GM06990 (cell line): Measurements from ENCODE around the gene RASL10B.

Experiments
- DNase-seq: peaks from one replicate; pipeline ENCODE4 v3.0.0-alpha.2; 2011; ENCODE audit not compliant: insufficient read length; ENCODE audit errors: extremely low read depth
- H3K27me3 ChIP-seq: replicated peaks from 2 replicates; pipeline ENCODE4 v1.6.0; 2011; ENCODE audit warnings: low read length; ENCODE audit not compliant: control insufficient read depth, insufficient read depth
- H3K36me3 ChIP-seq: 2 replicates; pipeline ENCODE4 v1.5.1; 2011; ENCODE audit warnings: low read length; ENCODE audit not compliant: control insufficient read depth, insufficient read depth
- H3K4me3 ChIP-seq: replicated peaks from 2 replicates; pipeline ENCODE4 v1.5.1; 2011; ENCODE audit warnings: low read depth, mild to moderate bottlenecking, control low read depth, low read length
- TF ChIP-seq, protein P1 (sequence below): IDR thresholded peaks from 2 replicates; pipeline ENCODE4 v1.5.1; 2011; ENCODE audit warnings: low read length, control low read depth, mild to moderate bottlenecking, inconsistent platforms; ENCODE audit not compliant: insufficient read depth, poor library complexity, severe bottlenecking

The RASL10B gene

DNA sequence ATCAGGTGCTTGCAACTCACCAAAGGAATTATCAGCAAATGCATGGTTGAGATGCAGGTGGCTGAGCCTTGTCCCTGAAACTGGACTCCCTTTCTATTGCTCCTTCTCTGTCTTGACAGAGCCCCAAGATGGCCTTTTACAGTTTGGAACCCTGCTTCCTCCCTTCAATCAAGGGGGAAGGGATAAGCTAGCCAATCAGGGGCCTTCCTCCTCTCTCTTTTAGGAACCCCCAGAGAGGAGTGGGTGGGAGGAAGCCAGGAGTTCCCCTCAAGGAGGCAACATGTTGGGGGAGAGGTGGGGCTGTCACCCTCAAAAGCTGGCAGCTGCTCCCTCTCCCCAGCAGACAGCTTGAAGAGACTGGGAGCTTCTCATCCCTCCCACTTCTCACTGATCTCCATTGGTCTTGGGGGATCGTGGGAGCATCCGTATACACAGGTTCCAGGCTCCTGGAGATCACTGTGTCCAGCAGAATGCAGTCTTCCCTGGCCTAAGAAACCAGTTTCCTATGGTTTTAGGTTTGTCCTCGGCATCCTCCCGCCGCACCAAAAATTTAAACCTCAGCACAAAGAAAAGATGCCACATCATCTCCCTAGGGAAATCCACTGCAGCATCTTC, 7.2 kb downstream of the RASL10B start:
- DNase-seq, result no peak
- TF ChIP-seq, protein P1, sequence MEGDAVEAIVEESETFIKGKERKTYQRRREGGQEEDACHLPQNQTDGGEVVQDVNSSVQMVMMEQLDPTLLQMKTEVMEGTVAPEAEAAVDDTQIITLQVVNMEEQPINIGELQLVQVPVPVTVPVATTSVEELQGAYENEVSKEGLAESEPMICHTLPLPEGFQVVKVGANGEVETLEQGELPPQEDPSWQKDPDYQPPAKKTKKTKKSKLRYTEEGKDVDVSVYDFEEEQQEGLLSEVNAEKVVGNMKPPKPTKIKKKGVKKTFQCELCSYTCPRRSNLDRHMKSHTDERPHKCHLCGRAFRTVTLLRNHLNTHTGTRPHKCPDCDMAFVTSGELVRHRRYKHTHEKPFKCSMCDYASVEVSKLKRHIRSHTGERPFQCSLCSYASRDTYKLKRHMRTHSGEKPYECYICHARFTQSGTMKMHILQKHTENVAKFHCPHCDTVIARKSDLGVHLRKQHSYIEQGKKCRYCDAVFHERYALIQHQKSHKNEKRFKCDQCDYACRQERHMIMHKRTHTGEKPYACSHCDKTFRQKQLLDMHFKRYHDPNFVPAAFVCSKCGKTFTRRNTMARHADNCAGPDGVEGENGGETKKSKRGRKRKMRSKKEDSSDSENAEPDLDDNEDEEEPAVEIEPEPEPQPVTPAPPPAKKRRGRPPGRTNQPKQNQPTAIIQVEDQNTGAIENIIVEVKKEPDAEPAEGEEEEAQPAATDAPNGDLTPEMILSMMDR, result no peak
- H3K27me3 ChIP-seq, result peaks cover 2% of the 10 kb centered on the region
- H3K4me3 ChIP-seq, result no peak overlapping the region
- no peaks in the 10 kb centered on the region for H3K36me3 ChIP-seq

DNA sequence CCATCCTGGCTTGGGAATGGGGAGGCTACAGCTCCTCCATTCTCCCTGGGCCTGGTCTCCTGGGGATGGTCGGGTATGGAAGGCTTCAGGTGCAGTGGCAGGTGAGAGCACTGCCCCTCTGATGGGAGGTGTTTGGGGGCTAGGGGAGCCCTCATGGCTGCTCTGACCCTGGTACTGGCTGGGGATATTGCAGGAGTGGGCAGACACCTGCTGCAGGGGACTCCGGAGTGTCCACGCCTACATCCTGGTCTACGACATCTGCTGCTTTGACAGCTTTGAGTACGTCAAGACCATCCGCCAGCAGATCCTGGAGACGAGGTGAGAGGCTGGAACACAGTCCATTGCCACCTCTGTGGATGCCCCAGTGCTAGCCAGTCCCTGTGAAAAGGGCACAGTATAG, 8.8 kb downstream of the RASL10B start:
- no peaks in the 10 kb centered on the region for H3K36me3 ChIP-seq
- TF ChIP-seq, protein P1, result no peak
- no peak overlapping the region for H3K4me3 ChIP-seq
- DNase-seq, result no peak
- H3K27me3 ChIP-seq, result peaks cover 2% of the 10 kb centered on the region

DNA sequence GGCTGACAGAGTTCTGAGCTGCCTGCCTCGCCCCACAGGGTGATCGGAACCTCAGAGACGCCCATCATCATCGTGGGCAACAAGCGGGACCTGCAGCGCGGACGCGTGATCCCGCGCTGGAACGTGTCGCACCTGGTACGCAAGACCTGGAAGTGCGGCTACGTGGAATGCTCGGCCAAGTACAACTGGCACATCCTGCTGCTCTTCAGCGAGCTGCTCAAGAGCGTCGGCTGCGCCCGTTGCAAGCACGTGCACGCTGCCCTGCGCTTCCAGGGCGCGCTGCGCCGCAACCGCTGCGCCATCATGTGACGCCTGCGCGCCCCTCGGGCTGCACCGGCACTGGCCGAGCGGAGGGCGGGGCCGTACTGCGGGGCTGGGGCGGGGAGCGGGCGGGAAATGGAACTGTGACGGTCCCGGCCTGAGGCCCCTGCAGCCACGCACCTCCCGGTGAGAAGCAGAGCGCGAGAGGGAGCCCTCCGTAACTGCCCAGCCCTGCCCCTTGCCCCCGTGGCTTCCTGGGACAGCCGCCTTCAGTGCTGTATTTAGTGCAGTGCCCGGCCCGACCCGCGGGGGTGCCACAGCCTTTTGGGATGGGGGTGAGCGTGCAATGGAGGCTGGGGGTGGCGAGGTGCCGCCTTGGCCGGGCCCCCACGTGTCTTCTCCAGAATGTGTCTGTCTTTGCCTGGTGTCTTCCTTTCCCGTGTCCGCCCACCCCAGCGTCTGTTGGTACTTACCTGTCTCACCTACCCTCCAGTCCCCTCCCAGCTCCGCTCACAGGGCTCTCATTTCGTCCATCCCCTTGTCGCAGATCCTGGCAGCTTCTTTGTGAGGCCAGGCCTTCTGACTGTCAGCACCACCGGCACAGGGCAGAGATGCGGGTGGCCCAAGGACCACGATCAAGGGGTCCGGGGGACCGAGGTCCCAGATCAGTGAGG, 9.8 kb downstream of the RASL10B start:
- peaks cover 2% of the 10 kb centered on the region for H3K27me3 ChIP-seq
- DNase-seq, result no peak
- no peak overlapping the region for H3K4me3 ChIP-seq
- no peaks in the 10 kb centered on the region for H3K36me3 ChIP-seq
- TF ChIP-seq, protein P1, result no peak

DNA sequence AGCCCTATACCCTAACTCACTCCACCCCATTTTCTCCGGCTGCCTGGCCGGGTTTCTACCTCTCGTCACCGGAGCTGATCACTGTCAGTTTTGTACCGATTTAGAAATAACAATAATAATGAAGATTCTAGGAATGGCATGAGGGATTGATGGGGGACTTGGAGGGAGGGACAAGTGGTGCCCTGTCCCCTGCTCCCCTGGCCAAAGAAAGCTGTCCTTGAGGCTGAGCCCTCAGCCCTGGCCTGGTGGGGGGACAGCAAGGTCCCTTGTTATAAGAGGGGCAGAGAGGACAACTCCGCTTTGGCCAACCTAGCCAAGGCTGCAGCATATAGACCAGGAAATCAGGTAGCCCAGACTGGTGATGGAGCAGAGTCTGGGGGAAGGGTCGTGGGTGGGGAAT, 11.1 kb downstream of the RASL10B start:
- H3K4me3 ChIP-seq, result no peak overlapping the region
- peaks cover 2% of the 10 kb centered on the region for H3K27me3 ChIP-seq
- DNase-seq, result no peak
- TF ChIP-seq, protein P1, result no peak
- H3K36me3 ChIP-seq, result no peaks in the 10 kb centered on the region

DNA sequence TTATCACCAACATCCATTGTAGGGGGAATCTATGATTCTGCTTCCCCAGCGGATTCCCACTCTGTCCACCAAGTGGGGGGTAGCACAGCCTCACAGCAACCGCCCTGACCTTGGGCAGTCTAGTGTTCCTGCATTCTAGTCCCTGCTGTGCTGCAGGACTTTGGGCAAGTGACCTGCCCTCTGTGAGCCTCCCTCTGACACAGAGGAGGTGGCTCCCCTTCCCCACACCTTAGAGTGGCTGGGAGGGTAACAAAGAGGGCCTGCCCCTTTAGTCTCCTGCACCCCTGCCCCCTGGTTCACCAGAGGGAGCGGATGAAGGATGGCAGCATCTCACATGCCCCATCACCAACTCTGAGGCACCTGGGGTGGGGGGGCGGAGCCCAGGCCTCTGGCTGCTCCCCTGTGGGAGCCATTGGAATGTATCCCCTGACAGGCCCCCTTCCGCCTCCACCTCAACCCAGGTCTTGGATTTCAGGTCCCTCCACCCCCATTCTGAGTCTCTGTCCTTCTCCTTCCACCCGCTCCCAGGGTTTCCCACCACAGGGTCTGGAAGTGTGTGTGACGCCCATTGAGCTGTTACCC, 11.5 kb downstream of the RASL10B start:
- Histone ChIP-seq H3K27me3 (peaks cover 2% of the 10 kb centered on the region), H3K36me3 (no peaks in the 10 kb centered on the region), H3K4me3 (no peak overlapping the region)
- no peak for DNase-seq
- TF ChIP-seq, protein P1, result no peak
